Vagina (tissue), 2 donors: ENCODE measurements around the gene HSPB6.
A peak's percentile ranks its signal among the peaks of the same experiment; 100 is the strongest.

Experiments used
- POLR2A ChIP-seq, 2 donors: fragments of 450-650 bp; IDR thresholded peaks; one replicate each; pipeline ENCODE4 v1.6.1; 2017; ENCODE audit warnings: antibody characterized with exemption in 2 of 2, mild to moderate bottlenecking in 2 of 2, moderate library complexity in 2 of 2
- POLR2AphosphoS5 ChIP-seq, 2 donors: sonication (generic); formaldehyde crosslinking; IDR thresholded peaks; one replicate each; pipeline ENCODE4 v1.9.0; 2017; ENCODE audit warnings: antibody characterized with exemption in 2 of 2, mild to moderate bottlenecking in 2 of 2, low read depth in 1 of 2; ENCODE audit not compliant: insufficient read depth in 1 of 2
- TF ChIP-seq, protein P1 (sequence below), 3 experiments: fragments of 450-650 bp in 2 of 3; fragments of 200-600 bp in 1 of 3; sonication (generic) in 1 of 3; IDR thresholded peaks; one replicate each; pipeline ENCODE4 v1.5.1; 2017 to 2019; ENCODE audit warnings: antibody characterized with exemption in 3 of 3, mild to moderate bottlenecking in 2 of 3, moderate library complexity in 2 of 3

DNA sequence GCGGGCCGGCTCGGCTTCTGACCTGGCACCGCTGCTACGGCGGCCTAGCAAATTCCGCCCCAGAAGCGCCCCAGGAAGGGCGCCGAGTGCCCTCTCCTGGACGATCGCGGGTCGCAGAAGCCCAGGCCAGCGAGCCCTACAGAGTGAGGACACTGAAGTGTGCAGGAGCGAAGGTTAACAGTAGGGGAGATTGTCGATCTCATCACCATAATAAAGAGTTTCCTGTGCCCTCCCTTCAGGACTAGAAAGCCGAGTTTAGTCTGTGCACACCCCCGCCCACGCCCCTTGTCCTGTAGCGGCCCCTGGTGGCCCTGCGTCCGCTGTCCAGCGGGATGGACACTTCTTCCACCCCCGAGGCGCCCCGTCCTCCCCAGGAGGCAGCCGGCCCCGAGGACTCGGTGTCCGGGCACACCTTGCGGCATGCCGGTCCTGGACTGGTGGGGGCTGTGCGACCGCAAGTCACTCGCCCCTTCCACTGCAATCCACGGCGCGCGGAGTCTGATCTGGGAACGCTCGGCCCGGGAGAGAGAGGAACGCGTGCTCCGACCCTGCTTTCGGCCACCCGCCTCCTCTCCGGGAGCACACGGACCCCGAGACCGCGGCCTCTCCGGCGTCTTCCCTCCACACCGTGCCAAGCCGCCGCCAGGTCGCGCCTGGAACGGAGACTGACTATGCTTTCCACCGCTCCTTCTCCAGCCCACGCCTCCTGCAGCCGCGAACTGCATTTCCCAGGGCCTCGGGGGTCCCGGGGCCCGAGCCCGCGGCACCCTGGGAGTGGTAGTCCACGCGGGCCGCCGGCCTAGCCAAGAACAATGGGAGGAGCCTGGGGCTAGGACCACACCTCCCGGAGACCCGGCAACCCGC is 39.8 kb downstream of the HSPB6 start:
- TF ChIP-seq, protein P1, sequence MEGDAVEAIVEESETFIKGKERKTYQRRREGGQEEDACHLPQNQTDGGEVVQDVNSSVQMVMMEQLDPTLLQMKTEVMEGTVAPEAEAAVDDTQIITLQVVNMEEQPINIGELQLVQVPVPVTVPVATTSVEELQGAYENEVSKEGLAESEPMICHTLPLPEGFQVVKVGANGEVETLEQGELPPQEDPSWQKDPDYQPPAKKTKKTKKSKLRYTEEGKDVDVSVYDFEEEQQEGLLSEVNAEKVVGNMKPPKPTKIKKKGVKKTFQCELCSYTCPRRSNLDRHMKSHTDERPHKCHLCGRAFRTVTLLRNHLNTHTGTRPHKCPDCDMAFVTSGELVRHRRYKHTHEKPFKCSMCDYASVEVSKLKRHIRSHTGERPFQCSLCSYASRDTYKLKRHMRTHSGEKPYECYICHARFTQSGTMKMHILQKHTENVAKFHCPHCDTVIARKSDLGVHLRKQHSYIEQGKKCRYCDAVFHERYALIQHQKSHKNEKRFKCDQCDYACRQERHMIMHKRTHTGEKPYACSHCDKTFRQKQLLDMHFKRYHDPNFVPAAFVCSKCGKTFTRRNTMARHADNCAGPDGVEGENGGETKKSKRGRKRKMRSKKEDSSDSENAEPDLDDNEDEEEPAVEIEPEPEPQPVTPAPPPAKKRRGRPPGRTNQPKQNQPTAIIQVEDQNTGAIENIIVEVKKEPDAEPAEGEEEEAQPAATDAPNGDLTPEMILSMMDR (IDR thresholded peaks at IDR 0.05): peak; percentile 59 to 94 (median 93)
- TF ChIP-seq POLR2A (IDR thresholded peaks at IDR 0.05): peak in 1 of 2 donors; percentile 27
- TF ChIP-seq POLR2AphosphoS5 (IDR thresholded peaks at IDR 0.05; ENCODE audit: insufficient read depth in 1 of 2, low read depth in 1 of 2): peak; percentile 68 to 72
